GM21526 (cell line): ENCODE data around the gene ZNF599.

Experiments used
- ATAC-seq: cut with Tn5 transposase; IDR thresholded peaks from one replicate; pipeline ENCODE4 v1.9.1; 2021; ENCODE audit warnings: moderate library complexity; ENCODE audit not compliant: unreplicated experiment, low FRiP score

ZNF599 gene

GRCh38 chr19:34757441-34757840 is 15.6 kb downstream of the ZNF599 start:
- ATAC-seq: no peak

- ATAC-seq: no peak
Measured at GRCh38 chr19:34744896-34745690, 27.9 kb downstream of the ZNF599 start.

- ATAC-seq: no peak
Measured at GRCh38 chr19:34734537-34735103, 38.4 kb downstream of the ZNF599 start.

- ATAC-seq: peak; percentile 76
Measured at GRCh38 chr19:34733746-34734536, 39.1 kb downstream of the ZNF599 start, which contains the start of gene ZNF181. Gene ZNF181, plus strand, starts transcription at chr19:34734243. Its CDS starts 795 bp downstream, at chr19:34735038.

- ATAC-seq: peak; percentile 14
Measured at GRCh38 chr19:34733266-34733745, 39.7 kb downstream of the ZNF599 start.

GRCh38 chr19:34732612-34733211 is 40.3 kb downstream of the ZNF599 start:
- no peak for ATAC-seq

GRCh38 chr19:34731964-34732363 is 41.1 kb downstream of the ZNF599 start:
- ATAC-seq: no peak

GRCh38 chr19:34731019-34731829 is 41.8 kb downstream of the ZNF599 start:
- no peak for ATAC-seq

GRCh38 chr19:34725400-34725799 is 47.6 kb downstream of the ZNF599 start:
- no peak for ATAC-seq

GRCh38 chr19:34722353-34722752 is 50.7 kb downstream of the ZNF599 start:
- no peak for ATAC-seq

- no peak for ATAC-seq
Measured at GRCh38 chr19:34715357-34715756, 57.7 kb downstream of the ZNF599 start.

GRCh38 chr19:34713262-34713637 is 59.8 kb downstream of the ZNF599 start:
- ATAC-seq: no peak

GRCh38 chr19:34712395-34713261 is 60.4 kb downstream of the ZNF599 start:
- no peak for ATAC-seq

GRCh38 chr19:34711890-34712289 is 61.1 kb downstream of the ZNF599 start:
- no peak for ATAC-seq
